GM23248 (cell line): ENCODE results near the gene SCN4B. TPM values are rescaled to one million over a fixed set of nuclear protein-coding genes. Genes with fewer than 3 reads are reported as not detected.
A peak's percentile ranks its signal among the peaks of the same experiment; 100 is the strongest.

ENCODE experiments used
- DNase-seq: peaks from one replicate; pipeline ENCODE4 v3.0.0-alpha.2; 2015
- H2AFZ ChIP-seq: fragments of 200-600 bp; sonication (generic); 2 replicates; pipeline ENCODE4 v1.6.1; 2016; ENCODE audit warnings: antibody characterized with exemption
- H3F3A ChIP-seq: fragments of 200-600 bp; sonication (generic); 2 replicates; pipeline ENCODE4 v1.6.1; 2016; ENCODE audit warnings: mild to moderate bottlenecking, antibody characterized with exemption, mixed run types; ENCODE audit not compliant: insufficient read depth
- H3K27ac ChIP-seq: fragments of 200-600 bp; sonication (generic); 2 replicates; pipeline ENCODE4 v1.5.1; 2016; ENCODE audit warnings: mild to moderate bottlenecking
- H3K27me3 ChIP-seq: fragments of 200-600 bp; sonication (generic); replicated peaks from 2 replicates; pipeline ENCODE4 v1.6.1; 2016; ENCODE audit warnings: mild to moderate bottlenecking; ENCODE audit not compliant: insufficient read depth
- H3K36me3 ChIP-seq: fragments of 200-600 bp; sonication (generic); 2 replicates; pipeline ENCODE4 v1.6.1; 2016; ENCODE audit warnings: low read depth, mild to moderate bottlenecking
- H3K4me1 ChIP-seq: fragments of 200-600 bp; sonication (generic); 2 replicates; pipeline ENCODE4 v1.6.1; 2016; ENCODE audit warnings: mild to moderate bottlenecking; ENCODE audit not compliant: insufficient read depth
- H3K4me2 ChIP-seq: fragments of 200-600 bp; sonication (generic); one replicate; pipeline ENCODE4 v1.6.1; 2016; ENCODE audit warnings: mild to moderate bottlenecking; ENCODE audit not compliant: unreplicated experiment
- H3K4me3 ChIP-seq: fragments of 200-600 bp; sonication (generic); 2 replicates; pipeline ENCODE4 v1.5.1; 2016; ENCODE audit warnings: mild to moderate bottlenecking
- H3K79me2 ChIP-seq: fragments of 200-600 bp; sonication (generic); 2 replicates; pipeline ENCODE4 v1.6.1; 2016; ENCODE audit warnings: mild to moderate bottlenecking; ENCODE audit not compliant: insufficient read depth
- H3K9ac ChIP-seq: fragments of 200-600 bp; sonication (generic); 2 replicates; pipeline ENCODE4 v1.6.1; 2016; ENCODE audit warnings: mild to moderate bottlenecking
- H3K9me2 ChIP-seq: fragments of 200-600 bp; sonication (generic); 2 replicates; pipeline ENCODE4 v1.6.1; 2016; ENCODE audit warnings: mixed run types, mild to moderate bottlenecking, moderate library complexity; ENCODE audit not compliant: insufficient read depth
- H3K9me3 ChIP-seq: fragments of 200-600 bp; sonication (generic); one replicate; pipeline ENCODE4 v1.6.1; 2017; ENCODE audit warnings: low read depth
- H4K20me1 ChIP-seq: fragments of 200-600 bp; sonication (generic); 2 replicates; pipeline ENCODE4 v1.6.0; 2016; ENCODE audit not compliant: insufficient read depth
- EZH2 ChIP-seq: fragments of 200-600 bp; sonication (generic); IDR thresholded peaks from 2 replicates; pipeline ENCODE4 v1.6.1; 2018; ENCODE audit warnings: antibody characterized with exemption, mild to moderate bottlenecking; ENCODE audit not compliant: insufficient read depth, poor library complexity, severe bottlenecking
- EZH2phosphoT487 ChIP-seq: fragments of 200-600 bp; sonication (generic); IDR thresholded peaks from 2 replicates; pipeline ENCODE4 v1.6.1; 2018; ENCODE audit warnings: antibody characterized with exemption, moderate library complexity, mild to moderate bottlenecking, low read depth; ENCODE audit not compliant: insufficient read depth
- WGBS, 2 experiments: methylation state at CpG; one replicate each; pipeline ENCODE4 v1.1.6; 2015 to 2017; ENCODE audit warnings: low lambda C conversion rate in 2 of 2, low coverage in 1 of 2; ENCODE audit errors: missing lambda C conversion rate in 2 of 2; 5-methylcytosine and 5-hydroxymethylcytosine counted together
- in situ Hi-C: fragments of 300-500 bp; cut with MboI; formaldehyde crosslinking; loops from 2 replicates; pipeline ENCODE4 v1.15.0; 2020
- polyA plus RNA-seq: library from polyadenylated mRNA; unstranded; fragments of >200 nt; fragmentation: Nextera tagmentation; extraction: Ambion mirVana; gene quantifications from 2 replicates; pipeline ENCODE4 v1.2.1, GENCODE V29; 2016
- total RNA-seq: library from RNA; depleted of rRNA; stranded (reverse); fragments of >200 nt; shearing (Covaris generic); gene quantifications from 2 replicates; pipeline ENCODE4 v1.2.3, GENCODE V29; 2014

Gene SCN4B
- total and polyA plus RNA-seq, 2 experiments from 2014 or later, result not detected

DNA sequence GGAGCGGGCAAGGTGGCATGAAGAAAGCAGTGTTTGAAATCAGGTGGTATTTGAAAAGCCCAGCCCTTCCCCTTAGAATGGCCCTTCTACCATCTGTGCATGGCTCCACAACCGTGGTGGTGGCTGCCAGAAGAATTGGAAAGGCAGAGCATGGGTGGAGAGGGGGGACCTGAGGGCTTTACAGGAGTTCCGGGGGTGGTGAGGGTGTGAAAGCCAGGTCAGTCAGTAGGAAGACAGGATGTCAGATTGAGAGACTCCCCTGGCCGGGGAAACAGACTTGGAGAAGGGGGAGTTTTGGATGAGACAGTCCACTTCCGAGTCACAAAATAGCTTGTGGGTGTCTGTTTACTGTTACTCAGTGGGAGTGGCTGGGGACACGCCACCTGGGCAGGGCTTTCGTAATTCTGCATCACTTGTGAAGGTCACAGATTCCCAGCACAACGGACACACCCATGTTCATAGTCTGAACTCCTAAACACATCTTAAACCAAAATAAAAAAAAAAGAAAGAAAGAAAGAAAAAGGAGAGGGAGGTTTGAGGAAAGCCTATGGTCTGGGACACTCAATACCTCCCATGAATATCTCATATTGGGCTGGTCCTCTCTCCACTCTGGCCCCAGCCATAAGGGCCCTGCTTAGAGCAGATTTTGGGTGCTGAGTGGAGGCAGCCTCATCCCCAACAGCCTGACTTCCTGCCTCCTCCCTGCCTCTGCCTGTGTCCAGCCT lies 41.4 kb downstream of the SCN4B start:
- H3K27me3 ChIP-seq, result no peaks in the 10 kb centered on the region
- H2AFZ ChIP-seq, result no peak overlapping the region
- H3K4me2 ChIP-seq, result no peak overlapping the region
- no peak for DNase-seq
- H3K9me3 ChIP-seq, result no peaks in the 10 kb centered on the region
- no peaks in the 10 kb centered on the region for H3K9me2 ChIP-seq
- no peaks in the 10 kb centered on the region for H3K4me1 ChIP-seq
- H3K9ac ChIP-seq, result no peak overlapping the region
- no peaks in the 10 kb centered on the region for H3K36me3 ChIP-seq
- TF ChIP-seq EZH2phosphoT487, result no peak
- TF ChIP-seq EZH2, result no peak
- H3K27ac ChIP-seq, result no peak overlapping the region
- in situ Hi-C loops, result no loop called here
- no peaks in the 10 kb centered on the region for H3K79me2 ChIP-seq
- no peaks in the 10 kb centered on the region for H3F3A ChIP-seq
- 40 to 50% methylated on average over 8 of the region's 8 CpGs for WGBS, 2 experiments
- no peak overlapping the region for H3K4me3 ChIP-seq
- no peaks in the 10 kb centered on the region for H4K20me1 ChIP-seq

DNA sequence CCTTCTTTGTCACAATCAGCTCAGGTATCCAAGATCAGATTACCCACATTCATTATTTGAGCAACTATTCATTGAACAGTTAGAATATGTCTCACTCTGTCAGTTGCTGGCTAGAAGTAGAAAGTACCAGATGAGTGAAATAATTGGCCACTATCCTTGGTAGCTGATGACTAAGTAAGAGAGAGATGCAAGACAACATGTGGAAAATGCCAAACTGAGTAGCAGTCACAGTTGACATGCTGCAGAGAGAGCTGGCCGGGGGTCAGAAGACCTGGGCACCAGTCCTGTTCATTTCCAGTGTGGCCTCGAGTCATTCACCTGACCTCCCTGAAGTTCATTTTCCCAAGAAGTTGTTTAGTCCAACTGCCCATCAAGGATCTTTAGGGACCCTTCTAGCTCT lies 43.4 kb downstream of the SCN4B start:
- Histone ChIP-seq H3K4me1 (no peaks in the 10 kb centered on the region), H3K27me3 (no peaks in the 10 kb centered on the region), H3K4me3 (no peak overlapping the region), H3K9ac (no peak overlapping the region), H2AFZ (no peak overlapping the region), H3K79me2 (no peaks in the 10 kb centered on the region), H3K9me3 (no peaks in the 10 kb centered on the region), H3K4me2 (no peak overlapping the region), H3K9me2 (no peaks in the 10 kb centered on the region), H3K36me3 (no peaks in the 10 kb centered on the region), H4K20me1 (no peaks in the 10 kb centered on the region), H3K27ac (no peak overlapping the region), H3F3A (no peaks in the 10 kb centered on the region)
- no peak for TF ChIP-seq EZH2phosphoT487
- no peak for TF ChIP-seq EZH2
- 0 to 2% methylated on average over 2 of the region's 2 CpGs for WGBS, 2 experiments
- in situ Hi-C loops, result no loop called here
- DNase-seq, result peak; percentile 58

DNA sequence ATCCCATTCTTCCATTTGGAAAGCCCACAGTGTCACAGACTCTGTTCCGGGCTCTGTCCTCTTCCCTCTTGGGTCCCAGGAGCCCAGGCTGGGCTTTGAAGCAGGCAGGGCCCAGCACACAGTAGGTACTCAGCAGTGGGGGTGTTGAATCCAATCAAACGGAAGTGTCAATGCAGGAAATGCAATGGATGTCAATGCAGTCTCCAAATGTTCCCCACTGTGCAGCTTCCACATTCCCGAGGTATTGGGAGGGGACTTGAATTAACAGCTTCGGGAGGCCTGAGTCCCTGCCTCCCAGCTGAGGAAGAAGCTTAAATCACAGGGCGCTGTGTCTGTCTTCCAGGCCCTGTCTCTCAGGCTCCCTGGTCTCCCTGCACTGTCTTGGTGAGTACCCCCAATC lies 44.1 kb downstream of the SCN4B start:
- H2AFZ ChIP-seq, result no peak overlapping the region
- DNase-seq, result no peak
- H3K79me2 ChIP-seq, result no peaks in the 10 kb centered on the region
- TF ChIP-seq EZH2 (no peak), EZH2phosphoT487 (no peak)
- H3K9me3 ChIP-seq, result no peaks in the 10 kb centered on the region
- no peaks in the 10 kb centered on the region for H3K9me2 ChIP-seq
- no peak overlapping the region for H3K27ac ChIP-seq
- no peaks in the 10 kb centered on the region for H3K36me3 ChIP-seq
- no peak overlapping the region for H3K9ac ChIP-seq
- in situ Hi-C loops, result no loop called here
- H3F3A ChIP-seq, result no peaks in the 10 kb centered on the region
- no peaks in the 10 kb centered on the region for H3K27me3 ChIP-seq
- no peaks in the 10 kb centered on the region for H3K4me1 ChIP-seq
- no peaks in the 10 kb centered on the region for H4K20me1 ChIP-seq
- no peak overlapping the region for H3K4me3 ChIP-seq
- no peak overlapping the region for H3K4me2 ChIP-seq
- 38 to 50% methylated on average over 5 of the region's 5 CpGs for whole genome bisulfite sequencing, 2 experiments

DNA sequence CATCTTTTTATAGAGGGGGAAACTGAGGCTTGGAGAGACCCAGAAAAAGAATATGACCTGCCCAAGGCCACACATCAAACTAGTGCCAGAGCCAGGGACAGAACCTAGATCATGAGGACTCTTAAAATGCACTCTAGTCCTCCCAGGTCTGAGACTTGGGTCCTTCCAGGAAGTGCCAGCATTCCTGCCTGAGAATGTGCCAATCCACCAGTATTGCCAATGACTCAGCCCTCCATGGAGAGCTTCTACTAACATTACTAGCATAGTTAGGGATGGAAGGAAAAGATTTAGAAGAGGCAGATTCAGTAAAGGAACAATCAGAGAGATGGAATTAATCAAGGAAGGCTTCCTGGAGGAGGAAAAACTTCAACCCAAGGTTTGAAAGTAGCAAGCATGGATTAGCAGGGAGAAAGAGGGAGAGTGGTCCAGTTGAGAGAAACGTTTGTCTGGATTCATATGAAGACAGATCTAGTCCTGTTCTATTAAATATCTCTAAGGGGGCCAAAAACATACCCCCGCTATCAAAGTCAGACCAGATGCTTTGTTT lies 45.8 kb downstream of the SCN4B start:
- TF ChIP-seq EZH2 (no peak), EZH2phosphoT487 (no peak)
- DNase-seq, result peak; percentile 41
- no peaks in the 10 kb centered on the region for H3F3A ChIP-seq
- in situ Hi-C loops, result no loop called here
- H3K9me2 ChIP-seq, result no peaks in the 10 kb centered on the region
- WGBS, 2 experiments, result 33 to 37% methylated on average over 2 of the region's 2 CpGs
- no peaks in the 10 kb centered on the region for H3K79me2 ChIP-seq
- no peaks in the 10 kb centered on the region for H3K36me3 ChIP-seq
- H3K9me3 ChIP-seq, result no peaks in the 10 kb centered on the region
- H3K27me3 ChIP-seq, result no peaks in the 10 kb centered on the region; the same call in 1 of the 2 replicates
- no peak overlapping the region for H3K4me3 ChIP-seq
- H3K27ac ChIP-seq, result no peak overlapping the region
- no peaks in the 10 kb centered on the region for H3K4me1 ChIP-seq
- no peak overlapping the region for H2AFZ ChIP-seq
- H4K20me1 ChIP-seq, result no peaks in the 10 kb centered on the region
- H3K9ac ChIP-seq, result no peak overlapping the region
- no peak overlapping the region for H3K4me2 ChIP-seq
